Measurements from ENCODE around the gene PAQR5.

GRCh38 chr15:69288531-69289341, 10.0 kb upstream of the PAQR5 start:
- no peak for TF ChIP-seq MYC (IDR thresholded peaks at IDR 0.05; ENCODE audit: low read depth, low read length)
- TF ChIP-seq CTCF (IDR thresholded peaks at IDR 0.05; ENCODE audit: low read depth, low read length), result no peak
- no peak for TF ChIP-seq POLR2A (IDR thresholded peaks at IDR 0.05; ENCODE audit: extremely low read depth, insufficient read length)
- TF ChIP-seq MAX (IDR thresholded peaks at IDR 0.05; ENCODE audit: low read depth, low read length), result no peak

Measured in NB4 (cell line).